GM23338 (cell line): Measurements from ENCODE around the gene UNC13C. TPM values are rescaled to one million over a fixed set of nuclear protein-coding genes. Genes with fewer than 3 reads are reported as not detected.

Experiments used
- ATAC-seq: fragments of 200-7000 bp; cut with Tn5 transposase; 3 replicates; pipeline ENCODE4 v1.9.1; 2020
- DNase-seq: peaks from one replicate; pipeline ENCODE4 v3.0.0-alpha.2; 2015; ENCODE audit warnings: low spot score
- H2AFZ ChIP-seq: fragments of 200-600 bp; sonication (generic); 2 replicates; pipeline ENCODE4 v1.8.0; 2016; ENCODE audit warnings: antibody characterized with exemption, mild to moderate bottlenecking, moderate library complexity
- H3F3A ChIP-seq: fragments of 200-600 bp; sonication (generic); replicated peaks from 2 replicates; pipeline ENCODE4 v1.8.0; 2017; ENCODE audit warnings: antibody characterized with exemption, mixed run types, low read depth
- H3K27ac ChIP-seq: fragments of 200-600 bp; sonication (generic); 2 replicates; pipeline ENCODE4 v1.6.1; 2016; ENCODE audit warnings: low read depth
- H3K27me3 ChIP-seq: fragments of 200-600 bp; sonication (generic); 2 replicates; pipeline ENCODE4 v1.8.0; 2016; ENCODE audit warnings: mild to moderate bottlenecking, mixed run types, moderate library complexity; ENCODE audit not compliant: insufficient read depth
- H3K36me3 ChIP-seq: fragments of 200-600 bp; sonication (generic); 2 replicates; pipeline ENCODE4 v1.8.0; 2016; ENCODE audit warnings: mild to moderate bottlenecking; ENCODE audit not compliant: insufficient read depth
- H3K4me1 ChIP-seq: fragments of 200-600 bp; sonication (generic); 2 replicates; pipeline ENCODE4 v1.8.0; 2016; ENCODE audit warnings: mild to moderate bottlenecking, moderate library complexity; ENCODE audit not compliant: insufficient read depth
- H3K4me2 ChIP-seq: fragments of 200-600 bp; sonication (generic); 2 replicates; pipeline ENCODE4 v1.7.1; 2017; ENCODE audit warnings: mixed run types
- H3K4me3 ChIP-seq: fragments of 200-600 bp; sonication (generic); 2 replicates; pipeline ENCODE4 v1.6.1; 2016; ENCODE audit warnings: mixed run types
- H3K79me2 ChIP-seq: fragments of 200-600 bp; sonication (generic); replicated peaks from 2 replicates; pipeline ENCODE4 v1.8.0; 2017; ENCODE audit warnings: mild to moderate bottlenecking; ENCODE audit not compliant: insufficient read depth
- H3K9me2 ChIP-seq: fragments of 200-600 bp; sonication (generic); 2 replicates; pipeline ENCODE4 v1.8.0; 2017; ENCODE audit not compliant: insufficient read depth
- H4K20me1 ChIP-seq: fragments of 200-600 bp; sonication (generic); replicated peaks from 2 replicates; pipeline ENCODE4 v1.8.0; 2017; ENCODE audit warnings: mild to moderate bottlenecking; ENCODE audit not compliant: insufficient read depth
- H3K27ac Mint-ChIP-seq: 2 replicates; pipeline ENCODE4 v1.8.0; 2020; ENCODE audit warnings: inconsistent platforms, mild to moderate bottlenecking, moderate library complexity, mixed read lengths
- H3K27me3 Mint-ChIP-seq: 3 replicates; pipeline ENCODE4 v1.8.0; 2022; ENCODE audit warnings: low read depth, mild to moderate bottlenecking, moderate library complexity, mixed read lengths, inconsistent platforms; ENCODE audit not compliant: insufficient read depth, poor library complexity
- H3K36me3 Mint-ChIP-seq: 3 replicates; pipeline ENCODE4 v1.8.0; 2021; ENCODE audit warnings: low read depth, mild to moderate bottlenecking, inconsistent platforms, moderate library complexity, mixed read lengths
- H3K4me1 Mint-ChIP-seq: 3 replicates; pipeline ENCODE4 v1.8.0; 2020; ENCODE audit warnings: mild to moderate bottlenecking, inconsistent platforms, mixed read lengths
- H3K4me3 Mint-ChIP-seq: 3 replicates; pipeline ENCODE4 v1.8.0; 2021; ENCODE audit warnings: moderate library complexity, mild to moderate bottlenecking, inconsistent platforms, mixed read lengths
- H3K9me3 Mint-ChIP-seq: 3 replicates; pipeline ENCODE4 v1.8.0; 2020; ENCODE audit warnings: moderate library complexity, mild to moderate bottlenecking, inconsistent platforms, mixed read lengths
- CREB1 ChIP-seq: fragments of 250-450 bp; sonication (Bioruptor Pico); IDR thresholded peaks from 2 replicates; pipeline ENCODE4 v1.5.0; 2020; ENCODE audit warnings: low read depth, mild to moderate bottlenecking, moderate library complexity
- ZNF114 ChIP-seq: fragments of 250-450 bp; sonication (Bioruptor Pico); IDR thresholded peaks from 2 replicates; pipeline ENCODE4 v1.5.0; 2020; ENCODE audit warnings: mild to moderate bottlenecking, moderate library complexity
- polyA plus RNA-seq: library from polyadenylated mRNA; unstranded; fragments of >200 nt; fragmentation: Nextera tagmentation; extraction: Ambion mirVana; gene quantifications from 2 replicates; pipeline ENCODE4 v1.2.1, GENCODE V29; 2016
- total RNA-seq: library from RNA; depleted of rRNA; stranded (reverse); fragments of >200 nt; shearing (Covaris generic); gene quantifications from 2 replicates; pipeline ENCODE4 v1.2.3, GENCODE V29; 2014
- TF ChIP-seq, protein P1 (sequence below): fragments of 250-450 bp; sonication (Bioruptor Pico); IDR thresholded peaks from 2 replicates; pipeline ENCODE4 v1.5.0; 2020; ENCODE audit warnings: mild to moderate bottlenecking, moderate library complexity

The UNC13C gene
- total and polyA plus RNA-seq, 2 experiments from 2014 or later: 0.03 TPM; not detected in 1

DNA sequence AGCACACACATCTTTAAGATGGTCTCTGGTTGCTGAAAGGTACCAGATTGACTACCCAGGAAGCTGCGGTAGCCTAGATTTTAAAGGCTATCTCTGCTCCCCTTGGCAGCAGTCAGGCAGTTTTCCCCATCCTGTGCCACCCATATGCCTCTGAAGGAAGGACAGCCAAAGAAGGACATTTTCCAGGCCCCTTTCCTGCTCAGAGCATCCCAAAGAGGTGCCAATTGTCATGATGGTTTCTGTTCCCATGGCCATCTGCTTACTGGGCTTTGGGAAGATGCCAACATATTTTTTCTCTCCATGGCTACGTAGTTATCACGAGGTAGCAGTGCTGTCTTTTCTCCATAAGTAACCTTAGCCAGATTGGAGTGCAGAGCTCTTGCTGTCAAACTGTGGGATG, 39.7 kb downstream of the UNC13C start:
- H3K4me2 ChIP-seq: no peak overlapping the region
- no peaks in the 10 kb centered on the region for H3K79me2 ChIP-seq
- H3K4me1 ChIP-seq: no peaks in the 10 kb centered on the region
- H3K9me3 Mint-ChIP-seq: peaks cover 40% of the 10 kb centered on the region
- H3K27me3 ChIP-seq: no peaks in the 10 kb centered on the region
- no peaks in the 10 kb centered on the region for H3K4me1 Mint-ChIP-seq
- H2AFZ ChIP-seq: no peak overlapping the region
- no peaks in the 10 kb centered on the region for H3K36me3 Mint-ChIP-seq
- no peak overlapping the region for H3K27ac ChIP-seq
- no peaks in the 10 kb centered on the region; the same call in 1 of the 2 replicates for H3K36me3 ChIP-seq
- no peak overlapping the region for H3K4me3 ChIP-seq
- no peaks in the 10 kb centered on the region for H3K9me2 ChIP-seq
- ATAC-seq: no peak
- no peak for DNase-seq
- no peaks in the 10 kb centered on the region for H4K20me1 ChIP-seq
- no peak for TF ChIP-seq ZNF114
- TF ChIP-seq, protein P1, sequence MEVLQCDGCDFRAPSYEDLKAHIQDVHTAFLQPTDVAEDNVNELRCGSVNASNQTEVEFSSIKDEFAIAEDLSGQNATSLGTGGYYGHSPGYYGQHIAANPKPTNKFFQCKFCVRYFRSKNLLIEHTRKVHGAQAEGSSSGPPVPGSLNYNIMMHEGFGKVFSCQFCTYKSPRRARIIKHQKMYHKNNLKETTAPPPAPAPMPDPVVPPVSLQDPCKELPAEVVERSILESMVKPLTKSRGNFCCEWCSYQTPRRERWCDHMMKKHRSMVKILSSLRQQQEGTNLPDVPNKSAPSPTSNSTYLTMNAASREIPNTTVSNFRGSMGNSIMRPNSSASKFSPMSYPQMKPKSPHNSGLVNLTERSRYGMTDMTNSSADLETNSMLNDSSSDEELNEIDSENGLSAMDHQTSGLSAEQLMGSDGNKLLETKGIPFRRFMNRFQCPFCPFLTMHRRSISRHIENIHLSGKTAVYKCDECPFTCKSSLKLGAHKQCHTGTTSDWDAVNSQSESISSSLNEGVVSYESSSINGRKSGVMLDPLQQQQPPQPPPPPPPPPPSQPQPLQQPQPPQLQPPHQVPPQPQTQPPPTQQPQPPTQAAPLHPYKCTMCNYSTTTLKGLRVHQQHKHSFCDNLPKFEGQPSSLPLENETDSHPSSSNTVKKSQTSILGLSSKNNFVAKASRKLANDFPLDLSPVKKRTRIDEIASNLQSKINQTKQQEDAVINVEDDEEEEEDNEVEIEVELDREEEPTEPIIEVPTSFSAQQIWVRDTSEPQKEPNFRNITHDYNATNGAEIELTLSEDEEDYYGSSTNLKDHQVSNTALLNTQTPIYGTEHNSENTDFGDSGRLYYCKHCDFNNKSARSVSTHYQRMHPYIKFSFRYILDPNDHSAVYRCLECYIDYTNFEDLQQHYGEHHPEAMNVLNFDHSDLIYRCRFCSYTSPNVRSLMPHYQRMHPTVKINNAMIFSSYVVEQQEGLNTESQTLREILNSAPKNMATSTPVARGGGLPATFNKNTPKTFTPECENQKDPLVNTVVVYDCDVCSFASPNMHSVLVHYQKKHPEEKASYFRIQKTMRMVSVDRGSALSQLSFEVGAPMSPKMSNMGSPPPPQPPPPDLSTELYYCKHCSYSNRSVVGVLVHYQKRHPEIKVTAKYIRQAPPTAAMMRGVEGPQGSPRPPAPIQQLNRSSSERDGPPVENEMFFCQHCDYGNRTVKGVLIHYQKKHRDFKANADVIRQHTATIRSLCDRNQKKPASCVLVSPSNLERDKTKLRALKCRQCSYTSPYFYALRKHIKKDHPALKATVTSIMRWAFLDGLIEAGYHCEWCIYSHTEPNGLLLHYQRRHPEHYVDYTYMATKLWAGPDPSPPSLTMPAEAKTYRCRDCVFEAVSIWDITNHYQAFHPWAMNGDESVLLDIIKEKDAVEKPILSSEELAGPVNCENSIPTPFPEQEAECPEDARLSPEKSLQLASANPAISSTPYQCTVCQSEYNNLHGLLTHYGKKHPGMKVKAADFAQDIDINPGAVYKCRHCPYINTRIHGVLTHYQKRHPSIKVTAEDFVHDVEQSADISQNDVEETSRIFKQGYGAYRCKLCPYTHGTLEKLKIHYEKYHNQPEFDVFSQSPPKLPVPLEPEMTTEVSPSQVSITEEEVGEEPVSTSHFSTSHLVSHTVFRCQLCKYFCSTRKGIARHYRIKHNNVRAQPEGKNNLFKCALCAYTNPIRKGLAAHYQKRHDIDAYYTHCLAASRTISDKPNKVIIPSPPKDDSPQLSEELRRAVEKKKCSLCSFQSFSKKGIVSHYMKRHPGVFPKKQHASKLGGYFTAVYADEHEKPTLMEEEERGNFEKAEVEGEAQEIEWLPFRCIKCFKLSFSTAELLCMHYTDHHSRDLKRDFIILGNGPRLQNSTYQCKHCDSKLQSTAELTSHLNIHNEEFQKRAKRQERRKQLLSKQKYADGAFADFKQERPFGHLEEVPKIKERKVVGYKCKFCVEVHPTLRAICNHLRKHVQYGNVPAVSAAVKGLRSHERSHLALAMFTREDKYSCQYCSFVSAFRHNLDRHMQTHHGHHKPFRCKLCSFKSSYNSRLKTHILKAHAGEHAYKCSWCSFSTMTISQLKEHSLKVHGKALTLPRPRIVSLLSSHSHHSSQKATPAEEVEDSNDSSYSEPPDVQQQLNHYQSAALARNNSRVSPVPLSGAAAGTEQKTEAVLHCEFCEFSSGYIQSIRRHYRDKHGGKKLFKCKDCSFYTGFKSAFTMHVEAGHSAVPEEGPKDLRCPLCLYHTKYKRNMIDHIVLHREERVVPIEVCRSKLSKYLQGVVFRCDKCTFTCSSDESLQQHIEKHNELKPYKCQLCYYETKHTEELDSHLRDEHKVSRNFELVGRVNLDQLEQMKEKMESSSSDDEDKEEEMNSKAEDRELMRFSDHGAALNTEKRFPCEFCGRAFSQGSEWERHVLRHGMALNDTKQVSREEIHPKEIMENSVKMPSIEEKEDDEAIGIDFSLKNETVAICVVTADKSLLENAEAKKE (CRISPR knock-in tag): no peak
- H3K27me3 Mint-ChIP-seq: peaks cover 2% of the 10 kb centered on the region
- H3K4me3 Mint-ChIP-seq: no peak overlapping the region
- no peaks in the 10 kb centered on the region for H3F3A ChIP-seq
- H3K27ac Mint-ChIP-seq: no peak overlapping the region

DNA sequence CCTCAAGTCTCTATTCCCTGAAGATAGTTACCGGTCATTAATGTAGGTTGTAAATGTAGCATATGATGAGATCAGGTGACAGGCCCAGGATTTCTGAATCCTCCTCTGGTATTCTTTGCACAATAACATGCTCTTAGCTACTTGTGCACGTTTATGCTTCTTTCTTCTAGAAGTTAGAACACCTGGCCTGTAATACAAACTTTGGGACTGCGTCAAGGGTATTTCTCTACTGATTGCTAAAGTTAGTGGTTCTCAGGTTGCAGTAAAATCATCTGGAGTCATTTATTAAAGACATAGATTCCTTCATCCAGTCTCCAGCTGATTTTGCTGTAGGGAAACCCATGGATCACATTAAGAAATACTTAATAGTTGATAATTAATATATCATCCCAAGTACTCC, 48.0 kb downstream of the UNC13C start:
- Histone ChIP-seq H3K27ac (no peak overlapping the region), H3K4me1 (no peaks in the 10 kb centered on the region), H3K4me3 (no peak overlapping the region), H3K4me2 (no peak overlapping the region), H2AFZ (no peak overlapping the region), H3F3A (no peaks in the 10 kb centered on the region), H3K27me3 (no peaks in the 10 kb centered on the region), H3K79me2 (no peaks in the 10 kb centered on the region), H3K9me2 (no peaks in the 10 kb centered on the region), H3K36me3 (no peaks in the 10 kb centered on the region; the same call in 1 of the 2 replicates), H4K20me1 (no peaks in the 10 kb centered on the region)
- H3K4me3 Mint-ChIP-seq: no peak overlapping the region
- peaks cover 57% of the 10 kb centered on the region for H3K9me3 Mint-ChIP-seq
- ATAC-seq (no peak), DNase-seq (no peak)
- no peak overlapping the region for H3K27ac Mint-ChIP-seq
- no peaks in the 10 kb centered on the region for H3K36me3 Mint-ChIP-seq
- H3K27me3 Mint-ChIP-seq: peaks cover 2% of the 10 kb centered on the region
- peaks cover 6% of the 10 kb centered on the region for H3K4me1 Mint-ChIP-seq
- TF ChIP-seq CREB1: no peak
